PFSK-1 (cell line): ENCODE results near the gene FABP7.

ENCODE experiments used
- FOXP2 ChIP-seq: optimal IDR thresholded peaks from 2 replicates; pipeline ENCODE3; 2011; ENCODE audit warnings: borderline replicate concordance, control low read depth, inconsistent platforms; ENCODE audit not compliant: insufficient read depth; ENCODE audit errors: extremely low read length, extremely low read depth
- POLR2AphosphoS5 ChIP-seq: IDR thresholded peaks from 2 replicates; pipeline ENCODE4 v1.6.1; 2012; ENCODE audit warnings: low read depth, mild to moderate bottlenecking, control low read depth, low read length, moderate library complexity
- REST ChIP-seq, 2 experiments: IDR thresholded peaks; 2 replicates each; pipeline versions ENCODE4 v1.6.1 to v1.8.0; 2011 to 2012; ENCODE audit warnings: low read depth in 2 of 2, low read length in 2 of 2, control low read depth in 1 of 2, inconsistent platforms in 1 of 2, mild to moderate bottlenecking in 1 of 2, moderate library complexity in 1 of 2; ENCODE audit not compliant: insufficient read depth in 1 of 2
- SIN3A ChIP-seq: IDR thresholded peaks from 2 replicates; pipeline ENCODE4 v1.6.1; 2012; ENCODE audit warnings: mild to moderate bottlenecking, low read length, moderate library complexity, borderline replicate concordance; ENCODE audit not compliant: insufficient read depth
- TAF1 ChIP-seq: IDR thresholded peaks from 2 replicates; pipeline ENCODE4 v1.6.1; 2012; ENCODE audit warnings: low read length, control low read depth, borderline replicate concordance; ENCODE audit not compliant: insufficient read depth

The FABP7 gene

GRCh38 chr6:122790423-122791309, 11.2 kb downstream of the FABP7 start:
- TF ChIP-seq POLR2AphosphoS5: no peak
- no peak for TF ChIP-seq FOXP2
- TF ChIP-seq REST (IDR thresholded peaks at IDR 0.05; ENCODE audit: insufficient read depth in 1 of 2, low read depth in 2 of 2, low read length in 2 of 2): no peak
- no peak for TF ChIP-seq SIN3A
- no peak for TF ChIP-seq TAF1

GRCh38 chr6:122791310-122791679, 11.8 kb downstream of the FABP7 start:
- TF ChIP-seq FOXP2 (no peak), TAF1 (no peak), POLR2AphosphoS5 (no peak), REST (IDR thresholded peaks at IDR 0.05; ENCODE audit: insufficient read depth in 1 of 2, low read depth in 2 of 2, low read length in 2 of 2) (no peak), SIN3A (no peak)

- TF ChIP-seq FOXP2 (no peak), REST (IDR thresholded peaks at IDR 0.05; ENCODE audit: insufficient read depth in 1 of 2, low read depth in 2 of 2, low read length in 2 of 2) (no peak), TAF1 (no peak), SIN3A (no peak), POLR2AphosphoS5 (no peak)
Measured at GRCh38 chr6:122792766-122793165, 13.2 kb downstream of the FABP7 start.

GRCh38 chr6:122797537-122797936, 18.0 kb downstream of the FABP7 start:
- TF ChIP-seq FOXP2 (no peak), REST (IDR thresholded peaks at IDR 0.05; ENCODE audit: insufficient read depth in 1 of 2, low read depth in 2 of 2, low read length in 2 of 2) (no peak), POLR2AphosphoS5 (no peak), TAF1 (no peak), SIN3A (no peak)
